Astrocyte of the cerebellum (primary cell): ENCODE measurements around the gene CSRP3.

Experiments used
- DNase-seq: peaks from one replicate; pipeline ENCODE4 v3.0.0-alpha.2; 2011; ENCODE audit warnings: low read depth
- H3K4me3 ChIP-seq: 2 replicates; pipeline ENCODE4 v1.5.1; 2011; ENCODE audit warnings: mild to moderate bottlenecking, low read depth, low read length, moderate library complexity
- in situ Hi-C: cut with HindIII; loops from 2 replicates; pipeline ENCODE4 v1.10.0; 2017; ENCODE audit warnings: low sequenced_read_pairs
- TF ChIP-seq, protein P1 (sequence below): IDR thresholded peaks from 2 replicates; pipeline ENCODE4 v1.5.1; 2012; ENCODE audit warnings: low read length, low read depth, moderate library complexity, mild to moderate bottlenecking; ENCODE audit errors: missing control alignments

CSRP3 gene

GRCh38 chr11:19164230-19164855, 37.4 kb downstream of the CSRP3 start:
- DNase-seq = no peak
- no peak overlapping the region for H3K4me3 ChIP-seq
- in situ Hi-C loops = no loop called here
- TF ChIP-seq, protein P1, sequence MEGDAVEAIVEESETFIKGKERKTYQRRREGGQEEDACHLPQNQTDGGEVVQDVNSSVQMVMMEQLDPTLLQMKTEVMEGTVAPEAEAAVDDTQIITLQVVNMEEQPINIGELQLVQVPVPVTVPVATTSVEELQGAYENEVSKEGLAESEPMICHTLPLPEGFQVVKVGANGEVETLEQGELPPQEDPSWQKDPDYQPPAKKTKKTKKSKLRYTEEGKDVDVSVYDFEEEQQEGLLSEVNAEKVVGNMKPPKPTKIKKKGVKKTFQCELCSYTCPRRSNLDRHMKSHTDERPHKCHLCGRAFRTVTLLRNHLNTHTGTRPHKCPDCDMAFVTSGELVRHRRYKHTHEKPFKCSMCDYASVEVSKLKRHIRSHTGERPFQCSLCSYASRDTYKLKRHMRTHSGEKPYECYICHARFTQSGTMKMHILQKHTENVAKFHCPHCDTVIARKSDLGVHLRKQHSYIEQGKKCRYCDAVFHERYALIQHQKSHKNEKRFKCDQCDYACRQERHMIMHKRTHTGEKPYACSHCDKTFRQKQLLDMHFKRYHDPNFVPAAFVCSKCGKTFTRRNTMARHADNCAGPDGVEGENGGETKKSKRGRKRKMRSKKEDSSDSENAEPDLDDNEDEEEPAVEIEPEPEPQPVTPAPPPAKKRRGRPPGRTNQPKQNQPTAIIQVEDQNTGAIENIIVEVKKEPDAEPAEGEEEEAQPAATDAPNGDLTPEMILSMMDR = no peak

DNA sequence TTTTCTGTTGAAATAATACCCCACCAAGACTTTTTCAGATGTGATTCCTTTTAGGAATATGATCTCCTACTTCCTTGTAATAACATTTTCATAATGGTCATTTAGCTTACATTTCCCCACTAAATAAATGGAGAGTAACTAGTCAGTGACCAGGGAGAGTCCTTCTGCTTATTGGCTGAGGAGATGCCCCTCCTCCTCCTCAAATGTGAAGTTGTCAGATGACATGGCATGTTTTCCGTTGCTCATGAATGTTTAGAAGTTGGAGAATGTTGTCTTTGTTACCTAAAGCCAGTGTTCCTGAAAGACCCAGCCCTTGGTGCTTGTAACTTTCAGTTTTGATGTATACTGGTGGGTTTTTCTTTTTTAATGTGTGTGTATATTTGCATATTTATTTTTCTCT, 38.2 kb downstream of the CSRP3 start:
- TF ChIP-seq, protein P1 = no peak
- no peak overlapping the region for H3K4me3 ChIP-seq
- in situ Hi-C loops = no loop called here

DNA sequence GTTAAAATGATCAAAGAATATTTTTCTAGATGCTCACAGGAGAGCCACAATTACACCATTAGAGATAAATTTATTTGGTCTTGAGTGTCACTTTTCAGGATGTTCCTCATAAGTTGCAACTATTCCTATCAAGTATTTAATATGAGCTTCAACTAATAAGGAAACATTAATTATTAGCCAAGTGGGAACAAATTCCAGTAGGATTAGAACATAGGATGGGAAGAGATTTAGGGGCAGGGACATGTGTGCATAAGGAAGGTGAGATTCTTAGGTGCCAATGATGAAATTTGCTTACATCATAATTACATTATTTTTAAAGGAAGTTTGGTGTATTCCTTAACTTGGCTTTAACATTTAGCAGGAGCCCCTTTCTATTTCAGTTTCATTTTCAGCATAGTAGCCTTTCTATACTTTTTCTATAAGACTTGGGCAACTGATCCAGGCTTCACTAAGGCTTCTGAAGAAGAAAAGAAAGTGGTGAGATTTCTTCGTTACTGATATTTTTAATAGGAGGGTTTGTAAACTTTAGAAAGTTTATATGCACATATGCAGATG, 38.8 kb downstream of the CSRP3 start:
- TF ChIP-seq, protein P1 = no peak
- no peak for DNase-seq
- in situ Hi-C loops = no loop called here
- no peak overlapping the region for H3K4me3 ChIP-seq

More for the DNA sequence above, 38.2 kb downstream of the CSRP3 start:
- DNase-seq = no peak

GRCh38 chr11:19161651-19162050, 40.1 kb downstream of the CSRP3 start:
- TF ChIP-seq, protein P1 = no peak
- no peak for DNase-seq
- in situ Hi-C loops = no loop called here
- no peak overlapping the region for H3K4me3 ChIP-seq

- TF ChIP-seq, protein P1 = no peak
- no peak for DNase-seq
- H3K4me3 ChIP-seq = no peak overlapping the region
- in situ Hi-C loops = no loop called here
These were observed 40.9 kb downstream of the CSRP3 start for GRCh38 chr11:19160847-19161246.

GRCh38 chr11:19156892-19157291, 44.9 kb downstream of the CSRP3 start:
- DNase-seq = no peak
- no peak overlapping the region for H3K4me3 ChIP-seq
- in situ Hi-C loops = no loop called here
- TF ChIP-seq, protein P1 = no peak
